GM18508 (cell line): ENCODE data around the gene PCBP3.
"Not testable (repeated sequence)": the region's sequence is repeated elsewhere in the genome, so short reads cannot be mapped to it uniquely, and the experiment has no call there.

Source experiments
- ATAC-seq: cut with Tn5 transposase; IDR thresholded peaks from one replicate; pipeline ENCODE4 v1.9.1; 2021; ENCODE audit warnings: moderate number of reproducible peaks; ENCODE audit not compliant: insufficient read depth, unreplicated experiment

PCBP3 gene

DNA sequence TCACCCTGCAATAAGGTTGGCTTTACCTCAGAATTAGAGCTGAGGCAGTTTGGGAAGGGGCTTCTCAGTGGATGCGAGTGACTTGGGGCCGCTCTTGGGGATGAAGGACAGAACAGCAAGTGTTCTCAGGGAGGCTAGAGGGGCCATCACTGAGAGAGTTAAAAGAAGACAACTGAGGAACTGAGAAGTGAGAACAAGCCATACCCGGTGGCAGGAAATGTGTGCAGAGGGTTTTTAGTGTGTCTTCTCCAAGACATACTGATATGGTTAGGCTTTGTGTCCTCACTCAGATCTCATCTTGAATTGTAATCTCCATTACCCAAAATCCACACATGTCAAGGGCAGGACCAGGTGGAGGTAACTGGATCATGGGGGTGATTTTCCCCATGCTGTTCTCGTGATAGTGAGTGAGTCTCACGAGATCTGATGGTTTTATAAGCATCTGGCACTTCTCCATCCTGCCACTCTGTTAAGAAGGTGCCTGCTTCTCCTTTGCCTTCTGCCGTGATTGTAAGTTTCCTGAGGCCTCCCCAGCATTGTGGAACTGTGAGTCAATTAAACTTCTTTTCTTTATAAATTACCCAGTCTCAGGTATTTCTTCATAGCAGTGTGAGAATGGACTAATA is 75.8 kb downstream of the PCBP3 start:
- ATAC-seq, result no peak

DNA sequence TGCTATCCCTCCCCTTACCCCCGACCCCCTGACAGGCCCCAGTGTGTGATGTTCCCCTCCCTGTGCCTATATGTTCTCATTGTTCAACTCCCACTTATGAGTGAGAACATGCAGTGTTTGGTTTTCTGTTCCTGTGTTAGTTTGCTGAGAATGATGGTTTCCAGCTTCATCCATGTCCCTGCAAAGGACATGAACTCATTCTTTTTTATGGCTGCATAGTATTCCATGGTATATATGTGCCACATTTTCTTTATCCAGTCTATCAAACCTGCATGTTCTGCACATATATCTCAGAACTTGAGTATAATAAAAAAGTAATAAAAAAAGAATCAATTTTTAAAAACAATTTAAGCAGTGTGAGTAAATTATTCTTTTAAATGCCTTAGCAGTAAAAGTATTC is 76.7 kb downstream of the PCBP3 start:
- ATAC-seq, result not testable (repeated sequence)

DNA sequence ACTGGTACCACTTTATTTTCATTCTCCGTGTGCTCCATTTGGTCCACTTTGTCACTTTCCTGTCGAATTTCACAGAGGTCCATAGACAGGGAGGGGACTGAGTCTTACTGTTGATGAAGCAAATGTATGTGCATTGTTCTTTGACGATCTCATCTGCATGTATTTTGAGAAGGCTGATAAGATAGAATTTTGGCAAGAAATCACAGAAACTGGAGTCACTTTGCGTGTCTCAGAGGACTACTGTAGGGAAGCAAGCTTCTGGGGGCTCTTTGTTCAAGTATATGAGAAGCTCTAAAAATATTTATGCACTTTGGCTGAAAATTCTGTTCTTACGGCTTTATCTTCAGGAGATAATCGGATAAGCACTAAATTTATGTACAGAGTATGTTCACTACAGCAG is 78.1 kb downstream of the PCBP3 start:
- ATAC-seq, result no peak

DNA sequence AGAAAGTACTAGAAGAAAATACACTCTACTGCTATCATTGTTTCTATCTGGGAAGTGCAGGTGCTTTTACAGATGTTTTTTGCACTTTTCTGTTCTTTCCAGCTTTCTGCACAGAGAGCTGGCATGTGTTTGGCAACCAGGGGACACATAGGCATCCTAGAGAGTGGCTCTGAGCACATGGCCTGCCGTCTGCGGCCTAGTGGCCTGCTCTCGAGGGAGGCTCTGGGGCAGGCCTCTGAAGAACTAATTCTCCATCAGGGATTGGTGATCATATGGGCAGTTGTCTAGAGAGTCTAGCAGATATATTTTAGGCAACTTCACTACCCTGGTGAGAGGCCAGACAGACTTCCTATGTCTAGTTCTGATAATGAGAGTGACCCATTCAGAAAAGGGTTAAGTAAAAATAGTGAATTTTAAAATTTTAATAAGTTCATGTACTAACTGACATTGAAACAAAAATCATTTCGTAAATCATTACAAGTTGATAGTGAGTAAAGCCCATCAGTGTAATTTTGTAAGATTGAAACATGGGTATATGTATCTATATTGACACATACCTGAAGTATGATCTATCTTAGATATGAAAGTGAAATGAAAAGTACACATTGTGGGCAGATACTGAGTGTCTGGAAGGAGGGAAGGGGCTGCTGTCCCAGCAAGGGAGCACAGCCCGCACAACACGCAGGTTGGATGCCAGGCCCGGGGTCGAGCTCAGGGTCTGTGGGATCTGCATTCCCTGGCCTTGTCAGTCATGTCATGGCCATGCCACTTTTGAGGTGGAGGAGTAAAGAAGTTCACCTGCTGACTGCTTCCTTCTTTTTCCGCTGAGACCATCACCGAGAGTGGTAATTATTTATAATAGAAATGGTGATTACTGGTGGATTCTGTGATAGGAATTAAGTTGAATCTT is 79.8 kb downstream of the PCBP3 start:
- ATAC-seq, result no peak

DNA sequence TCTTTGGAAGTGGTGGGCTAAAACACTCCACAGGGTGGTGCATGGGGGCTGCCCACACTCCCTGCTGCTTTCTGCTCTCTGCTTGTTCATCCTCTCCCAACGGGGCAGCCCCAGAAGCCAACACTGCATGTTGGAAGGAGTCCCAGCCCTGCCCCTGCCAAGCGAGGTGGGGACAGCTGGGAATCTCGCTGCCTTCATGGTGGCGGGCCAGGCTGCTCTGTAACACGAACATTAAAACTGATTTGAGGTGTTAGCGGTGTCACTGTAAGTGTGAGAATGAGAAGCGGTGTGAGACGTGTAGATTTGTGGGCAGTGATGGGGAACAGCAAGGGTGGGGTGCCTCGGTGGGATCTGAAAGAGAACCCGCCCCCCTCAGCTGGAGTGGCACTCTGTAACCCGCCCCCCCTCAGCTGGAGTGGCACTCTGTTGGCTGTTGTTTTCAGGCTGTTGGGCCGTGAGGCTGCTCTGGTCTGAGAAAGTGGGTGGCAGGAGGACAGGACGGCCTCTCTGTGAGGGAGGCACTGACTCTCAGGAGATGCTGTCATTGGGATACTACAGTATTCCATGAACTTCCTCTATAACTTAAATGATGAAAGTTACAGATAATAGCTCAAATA is 80.9 kb downstream of the PCBP3 start:
- no peak for ATAC-seq

DNA sequence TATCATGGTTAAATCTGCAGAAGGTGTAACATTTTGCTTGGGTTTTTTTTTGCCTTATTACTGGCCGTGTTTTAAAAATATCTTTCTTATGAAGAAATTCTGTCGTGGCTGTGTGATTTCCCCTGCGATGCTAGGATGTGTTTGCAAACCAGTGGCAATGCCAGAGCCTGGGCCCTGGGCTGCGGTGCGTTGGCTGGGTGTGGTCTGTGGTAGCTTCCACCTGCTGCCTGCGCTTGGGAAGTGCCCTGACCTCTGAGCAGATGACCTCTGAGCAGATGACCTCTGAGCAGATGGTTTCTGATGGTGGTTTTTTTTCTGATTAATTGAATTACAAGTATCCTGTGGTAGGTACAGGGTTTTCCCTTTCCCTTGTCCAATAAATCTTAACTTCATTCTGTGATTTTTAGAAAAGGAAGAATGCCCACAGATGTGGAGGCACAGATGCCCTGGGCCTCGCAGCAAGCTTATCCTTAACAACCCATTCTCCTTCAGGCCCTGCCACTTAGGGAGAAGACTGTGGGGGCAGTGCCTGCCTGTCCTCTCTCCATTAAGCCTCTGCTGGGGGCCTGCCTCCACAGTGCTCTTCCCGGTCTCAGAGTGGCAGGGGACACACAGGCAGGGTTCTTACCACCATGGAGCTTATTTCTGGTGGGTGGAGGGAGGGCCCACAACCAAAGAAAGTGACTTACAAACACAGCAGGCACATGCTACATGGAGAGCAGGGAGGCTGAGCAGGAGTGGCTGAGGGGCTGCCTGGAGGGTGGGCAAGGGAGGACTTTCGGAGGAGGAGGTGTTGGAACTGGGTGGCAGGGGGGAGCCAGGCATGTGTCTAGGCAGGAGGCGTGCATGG is 81.7 kb downstream of the PCBP3 start:
- no peak for ATAC-seq

DNA sequence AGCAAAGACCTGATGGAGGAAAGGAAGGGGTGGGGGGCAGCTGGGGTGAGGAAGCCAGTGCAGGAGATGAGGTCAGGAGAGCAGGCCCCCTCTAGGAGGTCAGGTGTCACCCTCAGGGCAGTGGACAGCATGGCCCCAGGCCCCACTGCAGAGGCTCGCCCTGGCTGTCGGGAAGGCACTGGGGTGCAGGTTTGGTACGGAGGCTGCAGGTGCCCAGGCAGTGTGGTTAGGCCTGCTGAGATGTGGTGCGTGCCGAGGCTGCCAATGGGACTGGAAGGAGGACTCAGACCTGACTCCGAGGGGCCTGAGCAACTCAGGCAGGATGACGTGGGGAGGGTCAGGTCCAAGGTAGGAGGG is 82.3 kb downstream of the PCBP3 start:
- no peak for ATAC-seq

DNA sequence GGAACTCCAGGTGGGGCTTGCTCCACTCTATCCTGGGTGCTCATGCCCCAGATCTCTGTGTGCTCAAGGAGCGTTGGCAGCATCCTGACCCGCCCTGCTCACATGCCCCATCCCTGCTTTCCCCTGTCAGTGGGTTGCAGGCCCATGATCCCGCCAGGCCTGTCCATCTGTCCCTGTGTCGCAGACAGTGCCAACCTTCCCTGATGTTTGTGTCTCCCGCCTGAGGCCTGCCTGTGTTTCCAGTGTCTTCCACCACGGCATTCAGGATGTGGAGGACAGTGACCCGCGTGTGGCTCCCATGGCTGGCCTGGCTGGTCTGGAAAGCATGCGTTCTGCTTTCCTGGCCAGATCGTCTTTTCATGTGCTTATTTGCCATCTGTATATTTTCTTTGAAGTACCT is 82.9 kb downstream of the PCBP3 start:
- ATAC-seq, result no peak

DNA sequence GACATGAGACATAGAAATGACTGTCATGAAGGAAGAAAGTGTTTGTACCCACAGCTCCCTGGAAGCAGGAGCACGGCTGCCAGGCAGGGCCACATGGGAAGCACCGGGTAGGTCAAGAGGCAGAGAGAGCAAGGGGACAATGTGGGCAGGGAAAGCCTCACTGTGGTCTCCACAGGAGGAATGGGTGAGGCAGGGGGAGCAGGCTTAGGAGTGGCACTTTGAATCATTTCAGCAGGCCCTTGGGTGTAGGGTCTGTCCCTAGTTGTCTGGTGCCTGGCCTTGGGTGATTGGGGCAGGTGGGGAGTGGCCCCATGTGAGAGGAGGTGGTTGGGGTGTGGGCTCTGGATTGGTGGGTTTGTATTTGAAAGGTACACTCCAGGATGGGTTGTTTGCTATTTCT is 83.9 kb downstream of the PCBP3 start:
- no peak for ATAC-seq

DNA sequence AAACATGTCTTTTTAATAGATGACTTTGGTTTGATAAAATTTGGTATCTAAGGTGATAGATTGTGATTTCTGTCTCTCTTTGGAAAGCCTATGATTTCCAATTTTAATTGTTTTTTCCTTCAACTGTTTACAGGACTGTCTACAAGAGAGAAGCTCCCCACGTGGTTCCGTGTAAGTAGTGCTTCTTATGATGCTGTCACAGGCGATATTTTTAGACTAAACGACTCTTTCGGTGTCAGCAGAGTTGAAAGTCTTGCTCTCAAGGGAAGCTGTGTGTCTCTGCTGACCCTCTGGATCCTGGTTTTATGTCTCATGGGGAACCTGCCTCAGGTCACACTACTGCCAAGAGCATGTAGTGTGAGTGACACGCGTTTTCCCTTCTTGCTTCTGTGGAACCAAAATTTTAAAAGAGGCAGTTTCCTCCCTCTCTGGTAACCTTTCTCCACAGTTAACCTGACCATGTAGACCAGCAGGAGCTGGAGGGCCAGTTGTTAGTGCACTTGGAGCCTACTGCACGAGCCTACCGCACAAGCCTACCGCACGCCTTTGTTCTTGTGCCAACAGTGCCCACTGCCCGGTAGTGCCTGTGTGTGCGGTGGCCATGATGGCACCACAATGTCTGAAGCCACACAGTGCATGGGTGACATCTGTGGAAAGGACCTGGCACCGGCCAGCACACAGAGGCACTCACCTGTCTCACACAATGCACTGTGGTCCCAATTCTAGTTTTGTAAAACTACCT is 91.9 kb downstream of the PCBP3 start:
- ATAC-seq, result no peak

DNA sequence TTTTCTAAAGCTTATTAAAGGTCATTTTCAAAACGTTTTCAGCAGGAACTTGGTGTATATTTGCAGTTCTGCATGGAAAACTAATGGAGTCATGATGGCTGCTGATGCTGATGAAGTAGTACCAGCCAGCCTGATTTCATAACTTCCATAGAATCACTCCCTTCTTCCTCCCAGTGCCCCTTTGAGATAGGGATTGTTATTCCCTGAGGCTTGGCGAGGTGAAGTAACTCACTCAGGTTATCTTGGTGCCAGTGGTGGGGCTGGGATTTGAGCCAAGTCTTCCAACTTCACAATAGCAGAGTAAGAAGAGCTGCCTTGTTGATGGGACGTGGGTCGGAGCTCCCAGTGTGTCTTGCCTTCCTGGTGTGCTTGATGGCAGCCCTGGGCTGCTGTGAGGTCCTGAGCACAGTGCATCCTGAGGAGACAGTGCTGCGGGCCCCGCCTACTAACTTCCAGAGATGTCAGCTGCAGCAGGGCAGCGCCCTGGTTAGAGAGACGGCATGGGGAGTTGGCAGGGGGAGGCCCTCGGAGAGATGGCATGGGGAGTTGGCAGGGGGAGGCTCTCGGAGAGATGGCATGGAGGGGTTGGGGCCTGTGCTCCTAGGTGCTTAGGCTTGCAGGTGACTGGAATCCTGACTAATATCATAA is 92.6 kb downstream of the PCBP3 start:
- no peak for ATAC-seq

DNA sequence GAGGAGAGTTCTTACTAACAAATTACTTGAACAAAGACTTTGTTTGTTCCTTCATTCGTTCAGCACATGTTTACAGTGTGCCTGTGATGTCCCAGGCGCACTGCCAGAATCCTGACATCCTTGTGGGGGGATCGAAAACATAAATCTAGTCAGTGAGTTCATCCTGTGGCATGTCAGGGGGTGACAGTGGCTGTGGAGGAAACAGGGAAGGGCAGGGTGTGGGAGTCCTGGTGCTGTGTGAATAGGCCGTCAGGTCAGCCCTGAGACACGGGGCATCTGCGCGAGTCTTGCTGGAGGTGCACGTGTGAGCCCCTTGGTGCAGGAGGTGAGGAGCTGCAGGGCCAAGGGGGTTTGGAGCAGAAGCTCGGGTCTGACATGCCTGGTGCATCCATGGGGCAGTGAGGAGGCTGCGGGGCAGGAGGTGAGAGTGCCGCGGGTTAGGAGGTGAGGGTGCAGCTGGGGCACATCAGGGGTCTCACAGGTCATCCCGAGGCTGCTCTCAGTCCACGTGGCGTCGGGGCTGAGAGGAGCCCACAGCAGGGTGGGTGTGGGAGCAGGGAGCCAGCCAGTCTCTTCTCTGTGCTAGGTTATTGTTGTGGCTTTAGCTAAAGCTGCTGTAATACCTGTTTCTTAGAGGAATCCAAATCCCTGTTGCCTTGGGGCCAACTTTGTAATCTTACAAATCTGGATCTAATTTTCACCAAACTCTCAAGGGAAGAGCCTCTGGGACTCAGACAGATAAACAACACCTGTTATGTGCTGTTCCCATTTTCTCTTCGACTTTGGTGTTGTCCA is 93.4 kb downstream of the PCBP3 start:
- no peak for ATAC-seq

DNA sequence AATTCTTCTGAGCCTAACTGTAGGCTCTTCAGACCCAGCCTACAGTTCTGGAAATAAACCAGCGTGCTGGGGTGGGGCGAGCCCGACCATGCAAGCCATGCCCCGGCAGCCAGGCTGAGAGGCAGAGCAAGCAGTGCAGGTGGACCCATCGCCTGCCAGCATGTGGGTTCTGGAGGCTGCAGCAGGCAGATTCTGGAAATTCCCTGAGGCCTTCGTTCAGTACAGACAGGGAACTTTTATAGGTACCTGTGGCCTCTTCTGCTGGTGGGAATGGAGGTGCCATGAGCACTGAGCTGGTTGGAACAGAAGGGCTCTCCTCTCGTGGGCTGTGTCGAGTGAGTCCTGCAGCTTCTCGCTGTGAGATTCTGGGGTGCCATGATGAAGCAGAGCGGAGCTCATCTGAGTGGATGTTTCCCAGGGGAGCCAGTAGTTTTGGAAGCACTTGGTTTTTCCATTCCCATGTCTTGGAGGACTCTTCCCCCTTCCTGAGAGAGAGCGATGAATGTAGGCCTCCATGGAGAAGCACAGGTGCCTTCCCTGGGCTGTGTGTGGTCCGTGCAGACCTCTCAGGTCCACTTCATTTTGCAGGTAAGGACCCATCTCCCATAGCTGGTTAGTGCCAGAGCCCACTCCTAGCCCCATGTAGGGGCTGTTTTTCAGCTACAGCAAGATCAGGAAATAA is 94.1 kb downstream of the PCBP3 start:
- no peak for ATAC-seq

DNA sequence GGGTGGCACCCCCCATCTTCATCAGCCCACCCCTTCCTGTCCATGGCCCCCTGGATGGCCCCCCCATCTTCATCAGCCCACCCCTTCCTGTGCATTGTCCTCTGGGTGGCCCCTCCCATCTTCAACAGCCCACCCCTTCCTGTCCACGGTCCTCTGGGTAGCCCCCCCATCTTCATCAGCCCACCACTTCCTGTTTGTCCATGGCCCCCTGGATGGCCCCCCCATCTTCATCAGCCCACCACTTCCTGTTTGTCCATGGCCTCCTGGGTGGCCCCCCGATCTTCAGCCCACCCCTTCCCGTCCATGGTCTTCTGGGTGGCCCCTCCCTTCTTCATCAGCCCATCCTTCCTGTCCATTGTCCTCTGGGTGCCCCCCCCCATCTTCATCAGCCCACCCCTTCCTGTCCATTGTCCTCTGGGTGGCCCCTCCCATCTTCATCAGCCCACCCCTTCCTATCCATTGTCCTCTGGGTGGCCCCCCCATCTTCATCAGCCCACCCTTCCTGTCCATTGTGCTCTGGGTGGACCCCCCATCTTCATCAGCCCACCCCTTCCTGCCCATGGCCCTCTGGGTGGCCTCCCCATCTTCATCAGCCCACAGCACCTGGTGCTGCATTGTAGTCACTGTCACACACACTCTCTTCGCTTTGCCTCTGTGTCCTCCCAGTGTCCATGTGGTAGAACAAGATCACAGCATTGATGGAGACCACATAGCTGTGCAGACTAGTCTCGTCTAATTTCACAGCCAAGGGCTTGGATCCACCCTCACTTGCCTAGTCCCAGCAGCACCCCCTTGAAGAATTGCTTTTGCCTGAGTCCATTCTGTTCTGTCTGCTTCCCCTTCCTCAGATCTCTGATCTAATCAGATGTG is 95.9 kb downstream of the PCBP3 start:
- ATAC-seq, result no peak

DNA sequence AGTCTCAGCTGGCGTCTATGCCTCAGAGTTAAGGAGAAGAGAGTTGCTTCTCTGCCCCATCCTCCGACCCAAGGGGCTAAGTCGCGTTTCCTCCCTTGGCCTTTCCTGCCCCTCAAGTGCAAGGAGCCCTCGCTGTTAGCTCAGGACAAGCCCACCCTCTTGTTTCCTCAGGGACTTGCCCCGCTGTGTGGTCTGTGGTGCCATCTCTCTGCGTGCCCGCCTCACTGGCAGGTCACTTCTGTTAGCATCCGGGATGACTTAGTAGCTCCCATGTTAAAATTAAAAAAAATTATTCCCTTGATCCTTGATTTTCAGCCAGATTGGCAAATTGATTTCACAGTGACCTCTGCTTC is 96.5 kb downstream of the PCBP3 start:
- ATAC-seq, result no peak

DNA sequence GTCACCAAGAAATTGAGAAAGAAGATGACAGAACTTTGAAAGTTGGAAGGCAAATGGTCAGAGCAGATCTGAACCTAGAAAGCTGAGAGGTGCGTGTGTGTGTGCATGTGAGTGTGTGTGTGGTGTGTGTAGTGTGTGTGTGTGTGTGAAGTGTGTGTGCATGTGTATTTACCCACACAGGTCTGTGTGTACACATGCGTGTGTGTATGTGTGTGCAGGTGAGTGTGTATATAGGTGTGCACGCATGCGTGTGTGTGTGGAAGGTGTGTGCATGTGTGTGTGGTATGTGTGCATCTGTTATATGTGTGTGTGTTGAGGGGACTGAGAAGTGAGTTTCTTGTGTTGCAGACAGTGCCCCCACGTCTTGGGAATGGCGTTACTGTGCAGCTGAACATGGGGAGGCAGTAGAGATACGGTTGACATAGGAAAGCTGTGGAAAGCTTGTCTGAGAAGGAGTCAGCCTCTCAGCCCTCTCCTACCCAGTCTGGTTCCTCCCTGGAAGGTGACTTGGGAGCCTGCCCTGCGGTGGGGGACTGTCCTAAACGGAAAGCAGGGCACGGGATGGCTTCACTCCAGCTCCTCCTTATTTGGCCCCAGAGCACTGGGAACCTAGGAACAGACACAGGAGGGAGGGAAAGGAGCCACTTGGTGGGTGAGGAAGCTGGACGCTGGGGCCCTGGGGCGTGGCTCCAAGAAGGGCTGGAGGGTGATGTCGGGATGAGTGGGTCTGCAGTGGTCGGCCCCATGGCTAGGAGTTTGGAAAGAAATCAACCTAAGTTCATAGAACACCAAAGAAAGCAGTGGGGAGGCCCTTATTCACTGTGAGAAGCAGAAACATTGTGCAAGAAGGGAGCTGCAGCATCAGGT is 97.2 kb downstream of the PCBP3 start:
- ATAC-seq, result no peak
